GM12878 (cell line): ENCODE data around the gene PUDP. TPM values are rescaled to one million over a fixed set of nuclear protein-coding genes. Genes with fewer than 3 reads are reported as not detected.

Source experiments
- ATAC-seq: fragments of 200-7000 bp; cut with Tn5 transposase; 3 replicates; pipeline ENCODE4 v1.9.1; 2020; ENCODE audit warnings: mild to moderate bottlenecking, moderate library complexity
- BruUV-seq: library from RNA; stranded (reverse); fragments of 400-500 nt; replicated peaks from 2 replicates; lab custom pipeline; 2021; lab: Mats Ljungman, UMichigan
- CTCF ChIA-PET: fragments of 300-600 bp; sonication (Branson Sonifier 250); formaldehyde crosslinking; extraction: SDS; loops from one replicate; lab custom pipeline; 2021; ENCODE audit warnings: inconsistent platforms; lab: Yijun Ruan, JAX
- POLR2A ChIA-PET: fragments of 350-600 bp; formaldehyde crosslinking; extraction: SDS; loops from one replicate; lab custom pipeline; 2021; ENCODE audit warnings: inconsistent platforms; lab: Charles Lee
- RAD21 ChIA-PET: fragments of 300-600 bp; sonication (Branson Sonifier 250); formaldehyde crosslinking; loops from one replicate; lab custom pipeline; 2023; ENCODE audit warnings: antibody characterized with exemption; ENCODE audit not compliant: unreplicated experiment; lab: Charles Lee
- SMC1A ChIA-PET: fragments of 300-600 bp; sonication (Branson Sonifier 250); formaldehyde crosslinking; loops from one replicate; lab custom pipeline; 2023; ENCODE audit not compliant: unreplicated experiment, uncharacterized antibody; lab: Charles Lee
- DNase-seq: peaks from one replicate; pipeline ENCODE4 v3.0.0-alpha.2; 2011; ENCODE audit warnings: low read depth, low spot score
- FAIRE-seq: peaks from 3 replicates; lab custom pipeline; 2011; peaks lifted over from hg19 to GRCh38; lab: Jason Lieb, UNC
- H2AFZ ChIP-seq: 2 replicates; pipeline ENCODE4 v1.6.0; 2011; ENCODE audit warnings: low read depth, low read length, control low read depth; ENCODE audit not compliant: control insufficient read depth
- H3K27ac ChIP-seq: 2 replicates; pipeline ENCODE4 v1.5.1; 2011; ENCODE audit warnings: control low read depth; ENCODE audit not compliant: control insufficient read depth, insufficient read depth
- H3K27me3 ChIP-seq, 2 experiments: replicated peaks in 1 of 2; 2 replicates each; pipeline versions ENCODE4 v1.6.0 to v1.6.1; 2011; ENCODE audit warnings: low read length in 1 of 2; ENCODE audit not compliant: control insufficient read depth in 2 of 2, insufficient read depth in 2 of 2
- H3K36me3 ChIP-seq, 2 experiments: 2 replicates each; pipeline ENCODE4 v1.5.1; 2011; ENCODE audit warnings: low read length in 1 of 2; ENCODE audit not compliant: control insufficient read depth in 2 of 2, insufficient read depth in 2 of 2
- H3K4me1 ChIP-seq: 2 replicates; pipeline ENCODE4 v1.6.1; 2011; ENCODE audit warnings: mild to moderate bottlenecking, low read length, moderate library complexity, mixed read lengths; ENCODE audit not compliant: control insufficient read depth, insufficient read depth
- H3K4me2 ChIP-seq: 2 replicates; pipeline ENCODE4 v1.6.0; 2011; ENCODE audit warnings: control low read depth; ENCODE audit not compliant: control insufficient read depth, insufficient read depth
- H3K4me3 ChIP-seq: fragments of 200-600 bp; sonication (generic); 2 replicates; pipeline ENCODE4 v1.5.1; 2016
- H3K79me2 ChIP-seq: 2 replicates; pipeline ENCODE4 v1.6.0; 2011; ENCODE audit warnings: low read length; ENCODE audit not compliant: control insufficient read depth, insufficient read depth
- H3K9ac ChIP-seq: 2 replicates; pipeline ENCODE4 v1.8.0; 2011; ENCODE audit warnings: low read length, control low read depth, mixed read lengths; ENCODE audit not compliant: control insufficient read depth, insufficient read depth
- H3K9me3 ChIP-seq: replicated peaks from 3 replicates; pipeline ENCODE4 v1.5.1; 2011; ENCODE audit warnings: mild to moderate bottlenecking, low read length; ENCODE audit not compliant: control insufficient read depth, insufficient read depth
- H4K20me1 ChIP-seq: 2 replicates; pipeline ENCODE4 v1.6.0; 2011; ENCODE audit not compliant: control insufficient read depth, insufficient read depth
- CBX5 ChIP-seq: sonication (generic); IDR thresholded peaks from 2 replicates; pipeline ENCODE4 v1.6.1; 2016; ENCODE audit warnings: low read depth, moderate library complexity, mild to moderate bottlenecking, inconsistent platforms
- NR2F1 ChIP-seq: fragments of 450-650 bp; conservative IDR thresholded peaks from 2 replicates; pipeline ENCODE4 v1.6.1; 2017; ENCODE audit warnings: mild to moderate bottlenecking
- YY1 ChIP-seq: IDR thresholded peaks from 2 replicates; pipeline ENCODE4 v1.6.1; 2011; ENCODE audit warnings: low read depth, mild to moderate bottlenecking, low read length
- WGBS: methylation state at CpG from one replicate; pipeline ENCODE4 v1.1.6; 2016; ENCODE audit warnings: low lambda C conversion rate; ENCODE audit not compliant: insufficient replicate concordance, insufficient coverage; ENCODE audit errors: missing lambda C conversion rate; 5-methylcytosine and 5-hydroxymethylcytosine counted together
- in situ Hi-C: fragments of 300-500 bp; cut with MboI; formaldehyde crosslinking; loops from 9 replicates; pipeline ENCODE4 v1.14.3; 2018; ENCODE audit warnings: mixed read lengths
- intact Hi-C: fragments of 100-400 bp; cut with micrococcal nuclease; formaldehyde crosslinking; loops from one replicate; pipeline ENCODE4 v1.14.2; 2022; ENCODE audit not compliant: unreplicated experiment
- polyA plus RNA-seq, 11 experiments: library from polyadenylated mRNA; depleted of rRNA in 4 of 11; unstranded in 6 of 11; stranded (reverse) in 5 of 11; fragments of >200 nt; fragmentation: Nextera tagmentation in 4 of 11; fragmentation: Illumina TruSeq in 1 of 11; extraction: Ambion mirVana in 4 of 11; extraction: Trizol in 1 of 11; gene quantifications; 1 replicate in 1 of 11; 2 replicates in 10 of 11; pipeline versions ENCODE4 v1.2.1 to v1.2.3, GENCODE V29; 2011 to 2016; ENCODE audit warnings: inconsistent platforms in 2 of 11, missing spikeins in 2 of 11, low read depth in 1 of 11
- total RNA-seq, 4 experiments: library from RNA; depleted of rRNA in 3 of 4; stranded (reverse); fragments of >200 nt in 3 of 4; fragmentation: Illumina TruSeq in 1 of 4; extraction: Trizol in 1 of 4; gene quantifications; 2 replicates each; pipeline versions ENCODE4 v1.2.1 to v1.2.3, GENCODE V29; 2013 to 2021
- TF ChIP-seq, protein P1 (sequence below): IDR thresholded peaks from 2 replicates; pipeline ENCODE4 v1.6.1; 2012; ENCODE audit warnings: mild to moderate bottlenecking, low read depth, low read length
- TF ChIP-seq, protein P2 (sequence below): fragments of 150-350 bp; IDR thresholded peaks from 2 replicates; pipeline ENCODE4 v1.6.1; 2014; ENCODE audit warnings: mild to moderate bottlenecking, low read depth, low read length

Gene PUDP
- total and polyA plus RNA-seq, 10 of the 15 experiments (the other 5 are each of a cell fraction or from before 2014, with no cell fraction given) = 30.8 to 83.5 (median 61.7) TPM

DNA sequence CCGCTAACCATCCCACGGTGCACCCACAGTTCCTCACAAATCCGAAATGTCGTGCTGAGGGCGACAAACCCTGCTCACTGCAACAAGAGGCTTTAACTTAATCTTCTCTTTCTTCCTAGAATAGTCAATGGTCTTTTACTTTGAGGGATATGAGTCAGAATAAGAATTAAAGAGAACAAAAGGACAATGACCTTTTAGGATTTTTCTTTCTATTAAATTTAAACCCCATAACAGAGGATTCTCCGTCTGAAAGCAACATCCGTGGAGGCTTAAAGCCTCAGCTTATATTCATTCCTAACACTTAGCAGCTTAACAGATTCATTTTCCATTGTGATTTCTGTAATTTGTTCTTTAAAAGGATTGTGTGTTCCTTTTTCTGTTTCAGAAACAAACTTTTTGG is 44.9 kb upstream of the PUDP start:
- Histone ChIP-seq H3K9me3 (no peaks in the 10 kb centered on the region), H3K4me1 (no peaks in the 10 kb centered on the region), H3K27me3 (no peaks in the 10 kb centered on the region), H3K9ac (no peak overlapping the region), H3K4me2 (no peak overlapping the region), H4K20me1 (no peaks in the 10 kb centered on the region), H3K36me3 (no peaks in the 10 kb centered on the region; a peak in 1 of 4 replicates), H3K27ac (no peak overlapping the region), H3K79me2 (no peaks in the 10 kb centered on the region), H3K4me3 (no peak overlapping the region), H2AFZ (no peak overlapping the region)
- CTCF ChIA-PET = interaction anchor here (0.9 to 4.1 kb wide), 3 partner anchors 391 to 732 kb away, joined by 3 to 27 read pairs (median 6); no protein-coding TSS in a partner anchor
- no TSS peak for BruUV-seq
- 94% methylated on average over 7 of the region's 7 CpGs for WGBS
- intact Hi-C loops (no loop called here), in situ Hi-C loops (no loop called here)
- SMC1A ChIA-PET = interaction anchor here (0.7 to 1.6 kb wide), 5 partner anchors 9 to 394 kb away, joined by 3 read pairs; no protein-coding TSS in a partner anchor
- RAD21 ChIA-PET = interaction anchor here (0.7 to 1.5 kb wide), 3 partner anchors 47 to 904 kb away, joined by 3 read pairs; no protein-coding TSS in a partner anchor
- no peak for ATAC-seq
- no peak for FAIRE-seq
- POLR2A ChIA-PET = interaction anchor here (0.5 kb wide), 1 partner anchor 9 kb away, joined by 3 read pairs; no protein-coding TSS in a partner anchor
- no peak for DNase-seq
- TF ChIP-seq NR2F1 = no peak
- TF ChIP-seq CBX5 = no peak
- TF ChIP-seq YY1 = no peak
- TF ChIP-seq, protein P1, sequence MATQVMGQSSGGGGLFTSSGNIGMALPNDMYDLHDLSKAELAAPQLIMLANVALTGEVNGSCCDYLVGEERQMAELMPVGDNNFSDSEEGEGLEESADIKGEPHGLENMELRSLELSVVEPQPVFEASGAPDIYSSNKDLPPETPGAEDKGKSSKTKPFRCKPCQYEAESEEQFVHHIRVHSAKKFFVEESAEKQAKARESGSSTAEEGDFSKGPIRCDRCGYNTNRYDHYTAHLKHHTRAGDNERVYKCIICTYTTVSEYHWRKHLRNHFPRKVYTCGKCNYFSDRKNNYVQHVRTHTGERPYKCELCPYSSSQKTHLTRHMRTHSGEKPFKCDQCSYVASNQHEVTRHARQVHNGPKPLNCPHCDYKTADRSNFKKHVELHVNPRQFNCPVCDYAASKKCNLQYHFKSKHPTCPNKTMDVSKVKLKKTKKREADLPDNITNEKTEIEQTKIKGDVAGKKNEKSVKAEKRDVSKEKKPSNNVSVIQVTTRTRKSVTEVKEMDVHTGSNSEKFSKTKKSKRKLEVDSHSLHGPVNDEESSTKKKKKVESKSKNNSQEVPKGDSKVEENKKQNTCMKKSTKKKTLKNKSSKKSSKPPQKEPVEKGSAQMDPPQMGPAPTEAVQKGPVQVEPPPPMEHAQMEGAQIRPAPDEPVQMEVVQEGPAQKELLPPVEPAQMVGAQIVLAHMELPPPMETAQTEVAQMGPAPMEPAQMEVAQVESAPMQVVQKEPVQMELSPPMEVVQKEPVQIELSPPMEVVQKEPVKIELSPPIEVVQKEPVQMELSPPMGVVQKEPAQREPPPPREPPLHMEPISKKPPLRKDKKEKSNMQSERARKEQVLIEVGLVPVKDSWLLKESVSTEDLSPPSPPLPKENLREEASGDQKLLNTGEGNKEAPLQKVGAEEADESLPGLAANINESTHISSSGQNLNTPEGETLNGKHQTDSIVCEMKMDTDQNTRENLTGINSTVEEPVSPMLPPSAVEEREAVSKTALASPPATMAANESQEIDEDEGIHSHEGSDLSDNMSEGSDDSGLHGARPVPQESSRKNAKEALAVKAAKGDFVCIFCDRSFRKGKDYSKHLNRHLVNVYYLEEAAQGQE = no peak
- TF ChIP-seq, protein P2, sequence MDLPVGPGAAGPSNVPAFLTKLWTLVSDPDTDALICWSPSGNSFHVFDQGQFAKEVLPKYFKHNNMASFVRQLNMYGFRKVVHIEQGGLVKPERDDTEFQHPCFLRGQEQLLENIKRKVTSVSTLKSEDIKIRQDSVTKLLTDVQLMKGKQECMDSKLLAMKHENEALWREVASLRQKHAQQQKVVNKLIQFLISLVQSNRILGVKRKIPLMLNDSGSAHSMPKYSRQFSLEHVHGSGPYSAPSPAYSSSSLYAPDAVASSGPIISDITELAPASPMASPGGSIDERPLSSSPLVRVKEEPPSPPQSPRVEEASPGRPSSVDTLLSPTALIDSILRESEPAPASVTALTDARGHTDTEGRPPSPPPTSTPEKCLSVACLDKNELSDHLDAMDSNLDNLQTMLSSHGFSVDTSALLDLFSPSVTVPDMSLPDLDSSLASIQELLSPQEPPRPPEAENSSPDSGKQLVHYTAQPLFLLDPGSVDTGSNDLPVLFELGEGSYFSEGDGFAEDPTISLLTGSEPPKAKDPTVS = no peak
